ENCODE measurements around the gene SLC12A7. TPM values are rescaled to one million over a fixed set of nuclear protein-coding genes. Genes with fewer than 3 reads are reported as not detected.

SLC12A7 gene
- 3.9 and 6.8 TPM in 2 replicates for total RNA-seq

GRCh38 chr5:1111727-1112289 is at the start of gene SLC12A7:
Gene SLC12A7, minus strand, starts transcription at chr5:1112063. Its CDS starts 72 bp downstream, at chr5:1111991.

GRCh38 chr5:1008451-1009358 is 103.2 kb downstream of the SLC12A7 start, which contains the start of gene NKD2:
Gene NKD2, plus strand, starts transcription at chr5:1008802. Its CDS starts 256 bp downstream, at chr5:1009058.

Other genes starting within 250 kb of the SLC12A7 start
- gene BRD9, start 219.3 kb downstream of the SLC12A7 start, total RNA-seq = 14.9 and 23.5 TPM in 2 replicates
- 2.0 and 3.8 TPM in 2 replicates for gene TRIP13, start 219.2 kb downstream of the SLC12A7 start, total RNA-seq
- 0.09 and 62.8 TPM in 2 replicates for gene NKD2, start 103.3 kb downstream of the SLC12A7 start, total RNA-seq
- gene SLC6A19, start 89.5 kb upstream of the SLC12A7 start, total RNA-seq = not detected in 2 replicates
- gene SLC6A18, start 113.3 kb upstream of the SLC12A7 start, total RNA-seq = not detected in 2 replicates
- not detected in 2 replicates for gene TERT, start 183.0 kb upstream of the SLC12A7 start, total RNA-seq
- 86.4 and 119 TPM in 2 replicates for gene CLPTM1L, start 233.0 kb upstream of the SLC12A7 start, total RNA-seq